HL-60 (cell line): Measurements from ENCODE around the gene WNK1.

Source experiments
- DNase-seq, 2 experiments: peaks; one replicate each; pipeline ENCODE4 v3.0.0-alpha.2; 2010 to 2020; ENCODE audit warnings: low read depth in 1 of 2, low spot score in 1 of 2
- H3K27ac ChIP-seq: fragments of 250-450 bp; sonication (Bioruptor Pico); replicated peaks from 2 replicates; pipeline ENCODE4 v1.5.1; 2020; ENCODE audit warnings: mild to moderate bottlenecking, moderate library complexity
- H3K27me3 ChIP-seq: fragments of 250-450 bp; sonication (Bioruptor Pico); 2 replicates; pipeline ENCODE4 v1.5.1; 2021; ENCODE audit warnings: mild to moderate bottlenecking, moderate library complexity; ENCODE audit not compliant: insufficient read depth, poor library complexity, severe bottlenecking
- H3K4me3 ChIP-seq: replicated peaks from 2 replicates; pipeline ENCODE4 v1.5.1; 2011; ENCODE audit warnings: mild to moderate bottlenecking, control low read depth, low read length; ENCODE audit not compliant: insufficient read depth
- CTCF ChIP-seq: IDR thresholded peaks from one replicate; pipeline ENCODE4 v1.5.1; 2011; ENCODE audit warnings: low read length, control low read depth, inconsistent platforms; ENCODE audit not compliant: insufficient read depth
- GABPA ChIP-seq: IDR thresholded peaks from 2 replicates; pipeline ENCODE4 v1.6.1; 2012; ENCODE audit warnings: low read depth
- POLR2AphosphoS5 ChIP-seq: IDR thresholded peaks from 2 replicates; pipeline ENCODE4 v1.6.1; 2012; ENCODE audit warnings: low read depth
- SPI1 ChIP-seq: IDR thresholded peaks from 2 replicates; pipeline ENCODE4 v1.6.1; 2012; ENCODE audit warnings: low read depth, mild to moderate bottlenecking, borderline replicate concordance
- TF ChIP-seq, protein P1 (sequence below): IDR thresholded peaks from 2 replicates; pipeline ENCODE4 v1.6.1; 2012; ENCODE audit warnings: low read depth; ENCODE audit not compliant: insufficient replicate concordance

WNK1 gene

GRCh38 chr12:870378-870777, 118.0 kb downstream of the WNK1 start:
- TF ChIP-seq CTCF (no peak), POLR2AphosphoS5 (no peak), SPI1 (no peak), GABPA (no peak)
- TF ChIP-seq, protein P1, sequence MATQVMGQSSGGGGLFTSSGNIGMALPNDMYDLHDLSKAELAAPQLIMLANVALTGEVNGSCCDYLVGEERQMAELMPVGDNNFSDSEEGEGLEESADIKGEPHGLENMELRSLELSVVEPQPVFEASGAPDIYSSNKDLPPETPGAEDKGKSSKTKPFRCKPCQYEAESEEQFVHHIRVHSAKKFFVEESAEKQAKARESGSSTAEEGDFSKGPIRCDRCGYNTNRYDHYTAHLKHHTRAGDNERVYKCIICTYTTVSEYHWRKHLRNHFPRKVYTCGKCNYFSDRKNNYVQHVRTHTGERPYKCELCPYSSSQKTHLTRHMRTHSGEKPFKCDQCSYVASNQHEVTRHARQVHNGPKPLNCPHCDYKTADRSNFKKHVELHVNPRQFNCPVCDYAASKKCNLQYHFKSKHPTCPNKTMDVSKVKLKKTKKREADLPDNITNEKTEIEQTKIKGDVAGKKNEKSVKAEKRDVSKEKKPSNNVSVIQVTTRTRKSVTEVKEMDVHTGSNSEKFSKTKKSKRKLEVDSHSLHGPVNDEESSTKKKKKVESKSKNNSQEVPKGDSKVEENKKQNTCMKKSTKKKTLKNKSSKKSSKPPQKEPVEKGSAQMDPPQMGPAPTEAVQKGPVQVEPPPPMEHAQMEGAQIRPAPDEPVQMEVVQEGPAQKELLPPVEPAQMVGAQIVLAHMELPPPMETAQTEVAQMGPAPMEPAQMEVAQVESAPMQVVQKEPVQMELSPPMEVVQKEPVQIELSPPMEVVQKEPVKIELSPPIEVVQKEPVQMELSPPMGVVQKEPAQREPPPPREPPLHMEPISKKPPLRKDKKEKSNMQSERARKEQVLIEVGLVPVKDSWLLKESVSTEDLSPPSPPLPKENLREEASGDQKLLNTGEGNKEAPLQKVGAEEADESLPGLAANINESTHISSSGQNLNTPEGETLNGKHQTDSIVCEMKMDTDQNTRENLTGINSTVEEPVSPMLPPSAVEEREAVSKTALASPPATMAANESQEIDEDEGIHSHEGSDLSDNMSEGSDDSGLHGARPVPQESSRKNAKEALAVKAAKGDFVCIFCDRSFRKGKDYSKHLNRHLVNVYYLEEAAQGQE: no peak
- no peaks in the 10 kb centered on the region for H3K27me3 ChIP-seq
- H3K27ac ChIP-seq: no peak overlapping the region
- no peak overlapping the region for H3K4me3 ChIP-seq
- no peak for DNase-seq

GRCh38 chr12:873954-874353, 121.6 kb downstream of the WNK1 start:
- no peak for DNase-seq
- H3K27me3 ChIP-seq: no peaks in the 10 kb centered on the region
- TF ChIP-seq POLR2AphosphoS5 (no peak), CTCF (no peak)
- no peak overlapping the region for H3K4me3 ChIP-seq
- H3K27ac ChIP-seq: no peak overlapping the region

GRCh38 chr12:879641-880040, 127.3 kb downstream of the WNK1 start:
- no peak overlapping the region for H3K27ac ChIP-seq
- TF ChIP-seq GABPA: no peak
- TF ChIP-seq POLR2AphosphoS5: no peak
- TF ChIP-seq, protein P1: no peak
- TF ChIP-seq SPI1: no peak
- no peak for TF ChIP-seq CTCF
- no peaks in the 10 kb centered on the region for H3K27me3 ChIP-seq
- DNase-seq: no peak
- H3K4me3 ChIP-seq: no peak overlapping the region

GRCh38 chr12:880656-881055, 128.3 kb downstream of the WNK1 start:
- Histone ChIP-seq H3K27me3 (no peaks in the 10 kb centered on the region), H3K4me3 (no peak overlapping the region), H3K27ac (no peak overlapping the region)
- DNase-seq: no peak
- TF ChIP-seq GABPA: no peak
- TF ChIP-seq POLR2AphosphoS5: no peak
- no peak for TF ChIP-seq CTCF
- TF ChIP-seq, protein P1: no peak
- no peak for TF ChIP-seq SPI1
